Hypothalamus (tissue), 51 donors: ENCODE measurements around the gene SLC9A8.

Experiments used
- DNase-seq, 51 donors: peaks; one replicate each; lab custom pipeline; 2025; lab: John Stamatoyannopoulos, UW

The SLC9A8 gene

GRCh38 chr20:49909499-49910339 is 97.1 kb downstream of the SLC9A8 start:
- DNase-seq, result peak in 21 of 51 donors; percentile 16 to 72 (median 34)

DNA sequence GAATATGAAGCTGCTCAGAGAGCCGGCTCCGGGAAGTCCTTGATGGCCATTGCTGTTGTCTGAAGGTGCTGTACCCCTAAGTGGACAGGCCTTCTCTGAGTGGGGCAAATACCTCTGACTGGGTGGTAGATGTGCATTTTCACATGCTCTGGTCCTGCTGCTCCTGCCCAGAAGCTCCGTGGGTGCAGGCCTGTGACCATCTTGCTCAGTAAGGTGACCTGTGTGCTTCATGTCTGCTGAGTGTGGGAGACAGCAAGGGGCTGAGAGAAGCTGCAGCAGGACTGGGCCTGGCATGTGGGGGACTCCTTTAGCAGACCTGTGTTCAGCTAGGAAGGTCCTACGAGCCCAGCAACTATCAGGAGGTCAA is 97.7 kb downstream of the SLC9A8 start:
- peak in 1 of 51 donors; percentile 44 for DNase-seq

GRCh38 chr20:49913399-49914047 is 100.9 kb downstream of the SLC9A8 start:
- peak in 26 of 51 donors; percentile 20 to 83 (median 46) for DNase-seq

DNA sequence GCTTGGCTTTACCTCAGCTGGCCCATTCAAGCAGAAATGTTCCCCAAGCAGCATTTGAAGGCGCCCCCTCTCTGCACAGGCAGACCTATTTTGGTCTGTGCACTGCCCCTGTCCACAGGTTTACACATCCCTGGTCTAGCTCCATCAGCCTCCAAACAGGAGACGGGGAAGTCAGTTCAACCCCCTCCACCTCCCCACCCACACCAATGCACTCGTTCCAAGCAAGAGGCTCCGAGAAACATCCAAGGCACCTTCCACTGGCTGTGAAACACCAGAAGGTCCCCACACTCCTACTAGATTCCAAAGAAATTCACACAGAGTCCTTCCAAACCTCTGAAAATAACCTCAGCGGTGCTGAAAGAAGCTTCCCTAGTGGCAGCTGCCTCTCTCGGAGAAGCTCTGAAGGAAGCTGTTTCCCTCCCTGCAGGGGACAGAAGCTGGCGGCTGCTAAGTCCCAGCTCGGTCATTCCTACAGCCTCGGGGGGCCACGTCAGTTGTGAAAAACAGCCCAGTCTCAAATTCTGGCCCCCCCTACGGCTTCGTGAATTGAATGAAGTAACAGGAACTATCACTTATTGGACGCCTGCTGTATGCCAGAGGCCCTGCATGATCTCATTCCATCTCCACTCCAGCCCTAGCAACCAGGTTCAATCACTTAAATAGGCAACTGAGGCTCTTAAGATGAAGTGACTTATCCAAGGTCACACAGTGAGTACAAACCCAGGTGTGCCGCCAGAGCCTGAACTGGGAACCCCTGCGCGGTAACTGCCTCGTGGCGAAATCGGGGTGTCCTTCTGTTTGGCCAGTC is 101.9 kb downstream of the SLC9A8 start:
- peak in 10 of 51 donors; percentile 13 to 71 (median 30) for DNase-seq

DNA sequence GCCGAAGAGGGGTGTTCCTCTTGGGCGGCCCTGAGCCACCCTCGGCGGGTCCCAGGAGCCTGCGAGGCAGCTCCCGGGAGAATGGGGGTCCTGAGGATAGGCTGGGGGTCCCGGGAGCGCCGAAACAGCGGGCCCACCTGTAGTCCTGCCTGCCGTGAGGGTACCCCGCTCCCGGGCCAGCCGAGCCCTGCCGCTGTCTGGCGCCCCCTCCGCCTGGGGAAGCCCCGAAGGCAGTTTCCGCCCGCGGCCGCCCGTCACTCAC is 102.4 kb downstream of the SLC9A8 start:
- peak in 1 of 51 donors; percentile 54 for DNase-seq

- peak; percentile 77 to 99 (median 93) for DNase-seq
Measured at GRCh38 chr20:49915380-49916145, 102.9 kb downstream of the SLC9A8 start, which contains the start of gene SPATA2. Gene SPATA2, minus strand, starts transcription at chr20:49915529. Its CDS starts 7,039 bp downstream, at chr20:49908490.

- DNase-seq, result no peak
Measured at GRCh38 chr20:49916146-49917002, 103.7 kb downstream of the SLC9A8 start.

- DNase-seq, result no peak
Measured at GRCh38 chr20:49918446-49918845, 105.8 kb downstream of the SLC9A8 start.

DNA sequence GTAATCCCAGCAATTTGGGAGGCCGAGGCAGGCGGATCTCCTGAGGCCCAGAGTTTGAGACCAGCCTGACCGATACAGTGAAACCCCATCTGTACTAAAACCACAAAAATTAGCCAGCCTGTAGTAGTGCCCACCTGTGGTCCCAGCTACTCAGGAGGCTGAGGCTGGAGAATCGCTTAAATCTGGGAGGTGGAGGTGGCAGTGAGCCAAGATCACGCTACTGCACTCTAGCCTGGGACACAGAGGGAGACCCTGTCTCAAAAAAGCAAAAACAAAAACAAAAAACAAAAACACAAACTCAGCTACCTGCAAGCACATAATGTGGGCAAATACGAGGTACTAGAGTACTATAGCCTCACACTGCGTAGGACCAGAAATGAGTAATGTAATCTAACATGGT is 106.4 kb downstream of the SLC9A8 start:
- DNase-seq, result no peak

- DNase-seq, result no peak
Measured at GRCh38 chr20:49919461-49919860, 106.8 kb downstream of the SLC9A8 start.

- no peak for DNase-seq
Measured at GRCh38 chr20:49924247-49924646, 111.6 kb downstream of the SLC9A8 start.

DNA sequence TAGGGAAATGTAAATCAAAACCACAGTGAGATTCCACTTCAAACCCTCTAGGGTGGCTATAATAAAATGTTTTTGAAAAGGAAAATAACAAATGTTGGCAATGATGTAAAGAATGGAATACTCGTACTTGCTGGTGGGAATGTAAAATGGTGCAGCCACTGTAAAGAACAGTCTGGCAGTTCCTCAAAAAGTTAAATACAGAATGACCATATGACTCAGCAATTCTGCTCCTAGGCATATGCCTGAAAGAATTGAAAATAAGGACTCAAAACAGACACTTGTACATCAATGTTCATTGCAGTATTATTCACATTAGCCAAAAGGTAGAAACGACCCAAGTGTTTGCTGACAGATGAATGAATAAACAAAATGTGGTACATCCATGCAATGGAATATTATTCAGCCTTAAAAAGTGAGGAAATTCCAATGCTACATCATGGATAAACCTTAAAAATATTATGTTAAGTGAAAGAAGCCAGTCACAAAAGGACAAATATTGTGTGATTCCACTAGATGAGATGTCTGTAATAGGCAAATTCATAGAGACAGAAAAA is 113.3 kb downstream of the SLC9A8 start:
- no peak for DNase-seq

GRCh38 chr20:49928411-49929141 is 115.9 kb downstream of the SLC9A8 start:
- peak in 46 of 51 donors; percentile 8 to 88 (median 68) for DNase-seq

DNA sequence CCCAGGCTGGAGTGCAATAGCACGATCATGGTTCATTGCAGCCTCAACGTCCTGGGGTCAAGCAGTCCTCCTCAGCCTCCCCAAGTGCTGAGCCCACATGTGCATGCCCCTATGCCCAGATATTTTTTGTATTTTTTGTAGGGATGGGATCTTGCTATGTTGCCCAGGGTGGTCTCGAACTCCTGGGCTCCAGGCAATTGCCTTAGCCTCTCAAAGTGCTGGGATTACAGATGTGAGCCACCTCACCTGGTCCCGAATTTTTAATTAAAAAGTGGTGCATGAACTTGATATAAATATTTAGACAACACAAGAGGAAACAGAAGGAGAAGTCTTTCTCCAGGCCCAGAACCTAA is 116.5 kb downstream of the SLC9A8 start:
- DNase-seq, result no peak

DNA sequence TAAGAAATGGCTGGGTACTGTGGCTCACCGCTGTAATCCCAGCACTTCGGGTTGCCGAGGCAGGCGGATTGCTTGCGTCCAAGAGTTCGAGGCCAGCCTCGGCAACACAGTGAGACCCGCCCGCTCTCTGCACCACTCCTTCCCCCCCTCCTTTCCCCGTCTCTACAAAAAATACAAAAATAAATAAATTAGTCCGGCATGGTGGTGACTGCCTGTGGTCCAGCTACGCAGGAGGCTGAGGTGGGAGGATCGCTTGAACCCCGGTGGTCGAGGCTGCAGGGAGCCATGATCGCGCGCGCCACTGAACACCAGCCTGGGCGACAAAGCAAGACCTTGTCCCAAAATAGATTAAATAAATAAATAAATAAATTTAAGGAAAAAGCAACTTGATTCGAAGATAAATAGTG is 123.1 kb downstream of the SLC9A8 start:
- peak in 1 of 51 donors; percentile 39 for DNase-seq

DNA sequence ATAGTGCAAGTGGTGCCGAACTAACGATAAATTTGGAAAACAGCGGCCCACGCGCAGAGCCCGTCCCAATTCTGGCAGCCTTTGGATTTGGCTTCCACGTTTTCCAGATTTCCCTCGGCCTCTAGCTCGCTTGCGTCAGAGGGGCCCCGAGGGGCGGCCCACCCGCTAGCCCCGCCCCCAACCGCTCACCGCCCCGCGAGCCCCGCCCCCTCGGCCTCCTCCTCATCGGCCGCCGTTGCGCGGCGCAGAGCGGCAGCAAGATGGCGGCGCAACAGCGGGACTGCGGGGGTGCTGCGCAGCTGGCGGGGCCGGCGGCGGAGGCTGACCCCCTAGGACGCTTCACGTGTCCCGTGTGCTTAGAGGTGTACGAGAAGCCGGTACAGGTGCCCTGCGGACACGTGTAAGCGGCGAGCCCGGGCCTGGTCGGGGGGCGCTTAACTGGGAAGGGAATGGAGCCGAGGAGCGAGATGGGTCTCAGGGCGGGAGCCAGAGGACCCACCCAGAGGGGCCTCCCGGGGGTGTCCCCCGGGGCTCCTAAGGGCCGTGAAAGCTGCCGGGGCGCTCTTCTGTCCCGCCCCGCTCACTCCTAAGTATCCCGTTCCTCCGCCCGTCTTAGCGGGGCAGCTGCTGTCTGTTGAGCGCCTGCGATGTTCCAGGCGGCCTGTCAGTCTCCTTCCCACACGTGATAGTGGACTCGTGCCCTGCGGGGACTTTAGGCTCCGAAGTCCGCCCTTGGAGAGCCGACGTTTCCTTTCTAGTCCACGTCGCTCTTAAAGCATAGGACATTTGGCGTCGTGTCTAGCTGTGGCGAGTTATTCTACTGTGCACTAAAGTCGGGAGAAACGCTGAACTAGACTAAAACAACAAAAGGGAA is 123.8 kb downstream of the SLC9A8 start, which contains the start of gene RNF114:
TSS of gene RNF114 (plus strand) at position 245 of the 874 bp plus-strand sequence. CDS start at position 261, 16 bp downstream.
- peak; percentile 30 to 93 (median 84) for DNase-seq
